Measurements from ENCODE around the gene FAM222A. TPM values are rescaled to one million over a fixed set of nuclear protein-coding genes. Genes with fewer than 3 reads are reported as not detected.
A peak's percentile ranks its signal among the peaks of the same experiment; 100 is the strongest.

Gene FAM222A
- total RNA-seq, 2 donors from 2014 or later, result 0.62 to 0.79 TPM

DNA sequence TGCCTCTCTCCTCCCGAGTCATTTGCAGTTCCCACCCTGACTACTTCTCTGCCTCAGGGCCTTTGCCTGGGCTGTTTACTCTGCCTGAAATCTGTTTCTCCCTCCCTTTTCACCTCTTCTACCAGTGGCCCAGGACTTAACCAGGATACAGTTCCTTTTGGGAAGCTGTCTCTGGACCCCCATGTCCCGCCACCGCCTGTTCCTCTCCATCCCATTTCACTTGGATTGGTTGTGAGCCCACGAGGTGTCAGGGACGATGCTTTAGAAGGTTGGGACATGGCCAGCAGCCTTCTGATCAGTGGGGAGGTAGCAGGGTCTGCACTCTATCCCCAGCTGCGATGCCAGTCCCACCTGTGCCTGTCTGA, 51.8 kb downstream of the FAM222A start:
- no peak for DNase-seq (ENCODE audit: low spot score)
- intact Hi-C loops (cut with DNase I), result no loop called here

DNA sequence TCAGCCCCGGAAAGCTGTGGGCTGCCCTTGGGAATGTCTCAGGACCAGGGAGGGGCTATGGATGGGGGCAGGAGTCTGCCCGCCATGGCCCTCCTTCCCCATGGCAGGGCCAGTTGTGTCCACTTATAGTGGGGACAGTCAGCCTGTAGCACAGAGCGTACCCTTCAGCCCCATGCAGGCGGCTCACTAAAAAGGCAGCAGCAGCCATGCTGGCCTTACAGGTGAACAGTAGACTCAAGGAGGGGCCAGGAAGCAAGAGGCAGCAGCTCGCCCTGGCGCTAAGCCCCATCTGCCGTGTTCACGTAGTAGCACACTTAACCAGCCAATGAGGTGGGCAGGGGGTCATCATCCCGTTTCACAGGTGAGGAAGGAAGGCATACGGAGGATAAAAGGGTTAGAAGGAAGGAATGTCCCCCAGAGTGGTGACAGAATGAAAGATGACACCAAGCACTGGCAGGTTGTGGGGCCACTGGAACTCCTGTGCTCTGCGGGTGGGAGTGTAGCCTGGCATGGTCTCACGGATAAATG, 52.7 kb downstream of the FAM222A start:
- DNase-seq (ENCODE audit: low spot score), result peak; percentile 69

DNA sequence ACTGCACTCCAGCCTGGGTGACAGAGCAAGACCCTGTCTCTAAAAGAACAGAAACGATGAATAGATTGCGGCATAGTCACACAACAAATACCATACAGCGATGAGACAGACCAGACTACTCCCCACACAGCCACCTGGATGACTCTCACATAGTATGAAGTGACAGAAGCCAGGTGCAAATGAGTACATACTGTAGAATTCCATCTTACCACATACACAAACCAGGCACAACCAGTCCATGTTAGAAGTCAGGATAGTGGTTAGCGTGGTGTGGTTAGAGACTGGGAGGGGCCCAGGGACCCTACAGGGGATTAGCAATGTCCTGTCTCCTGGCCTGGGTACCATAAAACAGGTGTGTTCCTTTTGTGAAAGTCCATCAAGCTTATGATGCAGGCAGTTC, 53.8 kb downstream of the FAM222A start:
- intact Hi-C loops (cut with DNase I), result no loop called here
- DNase-seq (ENCODE audit: low spot score), result peak; percentile 10

More for the DNA sequence above, 52.7 kb downstream of the FAM222A start:
- intact Hi-C loops (cut with DNase I), result no loop called here

DNA sequence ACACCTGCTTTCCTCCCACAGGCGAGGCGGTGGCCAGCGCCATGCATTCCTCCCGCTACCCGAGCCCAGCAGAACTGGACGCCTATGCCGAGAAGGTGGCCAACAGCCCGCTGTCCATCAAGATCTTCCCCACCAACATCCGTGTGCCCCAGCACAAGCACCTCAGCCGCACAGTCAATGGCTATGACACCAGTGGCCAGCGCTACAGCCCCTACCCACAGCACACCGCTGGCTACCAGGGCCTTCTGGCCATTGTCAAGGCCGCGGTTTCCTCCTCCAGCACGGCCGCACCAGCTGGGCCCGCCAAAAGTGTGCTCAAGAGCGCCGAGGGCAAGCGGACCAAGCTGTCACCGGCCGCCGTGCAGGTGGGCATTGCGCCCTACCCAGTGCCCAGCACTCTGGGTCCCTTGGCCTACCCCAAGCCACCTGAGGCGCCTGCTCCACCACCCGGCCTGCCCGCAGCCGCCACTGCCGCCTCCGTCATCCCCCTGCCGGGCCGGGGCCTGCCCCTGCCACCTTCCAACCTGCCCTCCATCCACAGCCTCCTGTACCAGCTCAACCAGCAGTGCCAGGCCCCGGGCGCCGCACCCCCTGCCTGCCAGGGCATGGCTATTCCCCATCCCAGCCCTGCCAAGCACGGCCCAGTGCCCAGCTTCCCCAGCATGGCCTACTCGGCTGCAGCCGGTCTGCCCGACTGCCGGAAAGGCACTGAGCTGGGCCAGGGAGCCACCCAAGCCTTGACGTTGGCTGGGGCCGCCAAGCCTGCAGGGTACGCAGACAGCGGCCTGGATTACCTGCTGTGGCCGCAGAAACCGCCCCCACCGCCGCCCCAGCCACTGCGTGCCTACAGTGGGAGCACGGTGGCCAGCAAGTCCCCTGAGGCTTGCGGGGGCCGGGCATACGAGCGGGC, 54.6 kb downstream of the FAM222A start:
- intact Hi-C loops (cut with DNase I), result loop anchor here in 1 of 2 donors (1.0 kb wide), 1 partner anchor 28 kb away; no protein-coding TSS in a partner anchor
- DNase-seq (ENCODE audit: low spot score), result peak; percentile 77

DNA sequence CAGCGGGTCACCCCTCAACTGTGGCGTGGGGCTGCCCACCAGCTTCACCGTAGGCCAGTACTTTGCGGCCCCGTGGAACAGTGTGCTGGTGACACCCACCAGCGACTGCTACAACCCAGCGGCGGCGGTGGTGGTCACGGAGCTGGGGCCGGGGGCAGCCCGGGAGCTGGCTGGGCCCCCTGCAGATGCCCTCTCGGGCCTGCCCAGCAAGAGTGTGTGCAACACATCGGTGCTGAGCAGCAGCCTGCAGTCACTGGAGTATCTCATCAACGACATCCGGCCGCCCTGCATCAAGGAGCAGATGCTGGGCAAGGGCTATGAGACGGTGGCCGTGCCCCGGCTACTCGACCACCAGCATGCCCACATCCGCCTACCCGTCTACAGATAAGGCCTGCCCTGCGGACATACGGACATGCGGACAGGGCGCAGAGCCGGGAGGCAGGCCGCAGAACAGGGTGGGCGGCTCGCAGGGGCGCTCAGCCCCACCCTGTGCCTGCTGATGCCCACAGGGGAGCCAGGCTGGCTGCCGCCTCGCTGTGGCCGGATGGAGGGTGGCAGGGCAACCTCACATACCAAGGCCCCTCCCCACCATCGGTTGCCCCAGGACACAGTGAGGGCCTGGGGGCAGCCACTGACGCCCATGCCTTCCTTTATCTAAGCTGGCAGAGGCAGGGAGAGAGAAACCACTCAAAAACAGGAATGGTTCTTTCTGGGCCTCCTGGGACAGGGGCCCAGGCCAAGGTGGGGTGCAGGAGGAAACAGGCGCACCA, 55.5 kb downstream of the FAM222A start:
- peak; percentile 46 for DNase-seq (ENCODE audit: low spot score)
- intact Hi-C loops (cut with DNase I), result loop anchor here in 1 of 2 donors (1.0 kb wide), 1 partner anchor 29 kb away; no protein-coding TSS in a partner anchor

DNA sequence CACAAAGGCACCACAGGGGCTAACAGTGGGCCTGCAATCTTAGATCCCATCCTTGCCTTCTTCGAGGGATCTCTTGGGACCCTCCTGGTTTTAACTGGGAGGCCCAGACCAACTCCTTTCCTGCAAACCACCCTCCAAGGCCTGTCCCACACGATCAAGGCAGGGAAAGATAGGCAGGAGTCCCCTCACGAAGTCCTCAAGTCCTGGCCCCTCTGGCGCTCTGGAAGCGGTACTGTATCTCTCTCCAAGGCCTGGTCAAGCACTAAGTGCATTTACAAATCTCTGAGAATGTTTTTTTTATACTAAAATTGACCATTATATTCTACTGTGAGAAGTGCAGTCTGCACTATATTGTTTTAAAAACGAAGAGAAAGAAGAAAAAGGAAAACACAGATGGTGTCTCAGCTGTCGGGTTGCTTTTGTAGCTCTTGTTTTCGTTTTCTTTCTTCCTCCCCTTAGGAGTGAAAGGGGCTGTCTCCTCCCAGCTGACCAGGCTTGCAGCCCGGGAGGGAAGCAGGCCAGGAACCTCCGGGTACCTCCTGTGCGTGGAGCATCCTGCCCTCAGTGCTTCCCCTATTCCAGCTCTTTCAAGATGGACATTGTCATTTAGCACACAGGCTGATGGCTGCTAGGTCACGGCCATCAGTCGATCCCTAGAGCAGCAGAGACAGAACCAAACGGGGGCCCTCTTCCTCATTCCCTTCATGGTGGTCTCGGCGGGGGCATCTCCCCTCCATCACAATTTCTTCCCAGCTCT, 56.7 kb downstream of the FAM222A start:
- peak; percentile 54 for DNase-seq (ENCODE audit: low spot score)
- intact Hi-C loops (cut with DNase I), result loop anchor here (5.0 to 10.0 kb wide), 3 partner anchors 173 to 335 kb away; no protein-coding TSS in a partner anchor

DNA sequence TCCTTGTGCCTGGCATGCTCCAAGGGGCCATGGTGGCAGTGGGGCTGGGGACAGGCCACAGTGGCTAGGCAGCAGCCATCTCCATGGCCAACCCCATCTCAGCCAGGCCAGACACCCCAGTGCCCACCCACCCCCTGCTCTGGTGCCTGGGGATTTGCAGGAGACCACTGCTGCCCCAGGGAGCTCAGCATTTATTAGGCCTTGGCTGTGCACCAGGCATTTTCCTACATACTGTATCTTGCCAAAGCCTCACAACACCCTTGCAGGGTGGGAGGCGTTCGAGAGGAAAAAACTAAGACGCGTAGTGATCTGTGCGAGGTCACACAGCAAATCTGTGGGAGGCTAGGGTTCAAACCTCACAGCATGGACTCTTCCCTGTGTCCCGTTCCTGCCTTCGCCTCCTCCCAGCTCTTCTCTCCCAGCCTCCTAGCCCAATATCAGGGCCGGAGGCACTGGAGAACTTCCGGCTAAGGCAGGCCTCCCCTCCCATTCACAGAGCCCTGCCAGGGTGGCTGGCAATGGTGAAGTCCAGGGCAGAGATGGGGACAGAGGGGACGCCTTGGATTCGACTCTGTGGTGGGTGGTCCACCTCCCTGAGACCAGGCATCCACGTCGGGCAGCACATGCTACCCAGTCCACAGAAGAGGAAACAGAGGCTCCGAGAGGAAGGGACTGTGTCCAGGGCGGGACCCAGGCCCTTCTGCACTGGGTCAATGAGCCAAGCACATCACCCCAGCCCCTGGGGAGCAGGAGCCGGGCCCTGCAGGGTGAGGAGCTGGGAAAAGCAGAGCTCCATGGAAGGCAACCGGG, 57.4 kb downstream of the FAM222A start:
- intact Hi-C loops (cut with DNase I), result loop anchor here (5.0 to 10.0 kb wide), 3 partner anchors 174 to 336 kb away; no protein-coding TSS in a partner anchor
- peak; percentile 65 for DNase-seq (ENCODE audit: low spot score)

DNA sequence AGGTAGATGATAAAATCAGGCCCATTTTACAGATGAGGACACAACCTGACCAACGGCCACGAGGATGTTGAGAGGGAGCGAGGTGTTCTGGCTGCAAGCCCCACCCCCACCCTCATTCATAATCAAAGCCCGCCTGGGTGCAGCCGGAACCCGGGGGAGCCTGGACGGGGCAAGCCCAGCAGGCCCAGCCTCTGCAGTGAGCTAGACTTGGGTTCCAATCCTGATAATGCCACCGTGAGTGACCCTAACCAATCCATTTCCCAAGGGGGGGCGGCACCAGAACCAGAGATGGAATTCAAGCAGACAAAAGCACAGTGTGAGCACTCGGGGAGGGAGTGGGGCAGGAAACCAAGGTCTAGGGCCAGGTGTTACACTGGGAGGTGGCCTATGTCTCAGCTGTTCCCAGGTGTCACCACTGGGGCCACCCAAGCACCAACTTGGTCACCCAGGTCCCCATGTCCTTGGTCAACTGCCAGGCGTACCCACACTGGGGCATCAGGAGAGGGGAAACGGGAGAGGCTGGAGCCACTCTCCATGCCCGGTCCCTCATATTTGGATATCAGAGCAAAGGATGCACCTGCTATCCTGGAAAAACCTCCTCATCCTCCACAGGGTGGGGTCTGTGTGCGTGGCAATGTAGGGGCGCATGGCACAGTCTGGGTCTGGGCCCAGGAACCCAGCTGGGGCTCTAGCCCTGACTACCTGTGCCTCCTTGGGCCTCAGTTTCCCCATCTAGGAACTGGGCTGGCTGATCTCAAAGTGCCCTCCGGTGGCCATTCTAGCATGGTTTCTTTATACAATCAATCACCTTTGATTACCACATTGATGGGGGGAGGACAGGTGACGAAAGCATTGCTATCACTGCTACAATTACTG, 58.4 kb downstream of the FAM222A start:
- DNase-seq (ENCODE audit: low spot score), result peak; percentile 45
- intact Hi-C loops (cut with DNase I), result loop anchor here (5.0 to 10.0 kb wide), 3 partner anchors 175 to 337 kb away; no protein-coding TSS in a partner anchor

DNA sequence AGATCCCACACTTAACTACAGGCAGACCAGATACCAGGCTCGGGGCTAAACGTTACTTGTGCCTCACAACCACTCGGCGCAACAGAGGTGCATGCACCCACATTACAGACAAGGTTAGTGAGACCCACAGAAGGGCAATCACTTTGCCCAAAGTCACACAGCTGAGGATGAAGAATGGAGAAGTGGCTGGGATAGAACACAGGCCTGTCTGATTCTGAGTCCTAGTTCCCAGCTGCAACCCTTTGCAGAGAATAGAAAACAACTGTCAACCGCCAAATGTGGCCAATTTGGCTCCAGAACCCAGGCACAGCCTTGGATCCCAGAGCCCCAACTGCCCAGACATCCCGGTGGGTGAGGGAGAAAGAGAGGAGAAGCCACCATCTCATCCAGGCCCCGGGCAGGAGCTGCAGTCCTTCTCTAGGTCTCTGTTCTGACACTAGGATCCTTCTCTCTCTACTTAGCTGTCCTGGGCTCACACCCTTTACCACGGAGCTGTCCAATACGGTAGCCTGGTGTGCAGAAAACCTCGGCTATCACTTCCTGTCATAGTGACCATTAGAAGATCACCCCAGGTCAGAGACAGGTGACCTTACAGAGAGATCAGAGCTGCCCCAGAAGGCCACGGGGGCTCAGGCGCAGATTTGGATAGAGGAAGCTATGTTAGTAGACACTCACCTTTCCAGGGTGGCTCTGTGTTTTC, 59.1 kb downstream of the FAM222A start:
- DNase-seq (ENCODE audit: low spot score), result peak; percentile 45
- intact Hi-C loops (cut with DNase I), result loop anchor here (5.0 to 10.0 kb wide), 3 partner anchors 175 to 338 kb away; no protein-coding TSS in a partner anchor

DNA sequence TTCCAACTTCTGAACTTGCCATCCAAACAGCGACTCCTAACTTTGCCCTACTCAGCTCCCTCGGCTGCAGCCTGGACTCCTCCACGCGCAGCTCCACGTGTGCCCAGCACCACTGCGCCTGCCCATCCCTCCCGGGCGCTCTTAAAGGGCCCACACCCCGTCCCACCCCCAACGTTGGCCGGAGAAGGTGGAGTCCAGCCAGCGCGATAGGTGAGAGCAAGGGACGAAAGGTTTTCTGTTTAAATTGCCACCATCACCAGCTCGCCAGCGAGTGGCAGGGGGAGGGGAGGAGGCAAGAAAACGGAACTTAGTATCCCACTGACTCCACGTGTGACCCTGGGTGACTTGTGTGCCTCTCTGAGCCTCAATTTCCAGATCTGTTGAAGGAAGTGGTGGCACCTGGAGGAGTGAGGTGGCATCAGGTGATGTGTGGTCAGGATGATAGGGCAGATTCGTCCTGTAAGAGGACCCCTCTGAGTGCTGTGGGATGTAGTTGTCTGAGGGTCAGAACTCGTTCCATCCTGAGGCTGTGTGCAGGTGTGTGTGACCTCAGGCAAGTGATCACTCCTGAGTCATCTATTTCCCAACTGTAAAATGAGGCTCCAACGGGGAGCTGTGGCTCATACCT, 59.9 kb downstream of the FAM222A start:
- peak; percentile 77 for DNase-seq (ENCODE audit: low spot score)
- intact Hi-C loops (cut with DNase I), result loop anchor here (5.0 to 10.0 kb wide), 3 partner anchors 176 to 339 kb away; no protein-coding TSS in a partner anchor

DNA sequence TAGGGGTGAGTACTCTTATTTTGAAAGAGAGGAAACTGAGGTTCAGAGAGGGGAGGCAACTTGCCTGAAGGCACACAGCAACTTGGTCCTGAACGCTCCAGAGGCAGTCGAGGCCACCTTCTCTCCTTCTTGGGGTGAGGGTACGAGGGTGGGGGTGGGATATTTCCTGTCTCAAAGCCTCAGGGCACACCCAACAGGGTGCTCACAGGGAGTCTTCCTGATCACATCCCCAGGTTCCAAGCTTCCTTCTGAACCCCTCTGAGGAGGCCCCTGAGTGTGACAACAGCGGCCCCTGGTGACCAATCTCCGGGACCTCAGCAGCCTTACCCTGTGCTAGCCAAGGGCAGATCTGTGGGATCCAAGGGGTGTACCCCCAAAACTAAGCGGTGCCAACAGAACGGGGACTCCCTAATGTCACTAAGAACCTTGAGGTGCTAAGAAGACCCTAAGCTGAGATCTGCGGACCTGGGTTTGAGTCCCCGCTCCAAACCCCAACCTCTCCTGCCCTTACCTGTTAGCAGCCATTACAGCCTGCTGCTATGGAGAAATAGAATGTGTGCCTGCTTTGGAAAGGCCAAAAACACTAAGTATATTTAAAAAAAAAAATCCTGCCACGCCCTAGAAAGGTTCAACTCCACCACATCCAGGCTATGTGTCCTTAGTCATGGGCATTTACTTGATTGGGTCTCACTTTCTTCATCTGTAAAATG, 61.7 kb downstream of the FAM222A start:
- DNase-seq (ENCODE audit: low spot score), result peak; percentile 91

DNA sequence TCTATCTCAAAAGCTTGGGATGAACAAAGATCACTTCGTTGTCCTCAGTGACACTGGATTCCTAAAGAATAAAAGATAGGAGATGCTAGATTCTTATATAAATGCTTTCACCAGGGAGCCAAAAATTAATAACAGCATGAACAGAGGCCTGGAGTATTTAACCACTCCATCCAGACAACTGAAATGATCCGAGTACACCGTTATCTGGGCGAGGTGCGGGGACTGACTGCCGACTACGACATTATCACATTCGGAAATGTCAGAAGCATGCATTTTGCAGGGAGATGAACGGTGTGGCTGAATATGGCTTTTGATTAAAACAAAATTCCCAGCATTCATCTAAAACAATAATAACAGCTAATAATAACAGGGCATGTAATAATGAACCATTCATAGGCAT, 63.0 kb downstream of the FAM222A start:
- intact Hi-C loops (cut with DNase I), result loop anchor here in 1 of 2 donors (5.0 to 10.0 kb wide), 2 partner anchors 179 to 342 kb away; no protein-coding TSS in a partner anchor

More for the DNA sequence above, 61.7 kb downstream of the FAM222A start:
- intact Hi-C loops (cut with DNase I), result loop anchor here in 1 of 2 donors (5.0 to 10.0 kb wide), 2 partner anchors 178 to 341 kb away; no protein-coding TSS in a partner anchor

DNA sequence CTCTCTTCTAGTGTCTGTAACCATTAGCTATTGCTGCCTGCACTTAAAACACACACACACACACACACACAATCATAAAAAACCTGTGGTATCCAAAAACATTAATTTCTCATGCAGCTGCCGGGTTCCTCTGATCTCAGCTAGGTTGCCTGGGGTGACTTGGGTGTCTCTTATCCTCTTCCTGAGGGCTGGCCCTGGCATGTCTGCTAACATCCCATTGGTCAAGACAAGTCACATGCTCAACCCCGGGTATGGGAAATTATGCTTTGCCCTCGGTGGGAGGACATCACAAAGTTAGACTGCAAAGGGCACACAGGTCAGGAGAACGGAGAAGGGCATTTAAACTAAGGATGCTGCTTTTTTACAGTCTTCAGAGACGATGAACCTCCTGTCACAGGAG, 63.9 kb downstream of the FAM222A start:
- DNase-seq (ENCODE audit: low spot score), result no peak
- intact Hi-C loops (cut with DNase I), result loop anchor here in 1 of 2 donors (5.0 to 10.0 kb wide), 2 partner anchors 180 to 343 kb away; no protein-coding TSS in a partner anchor

More for the DNA sequence above, 63.0 kb downstream of the FAM222A start:
- DNase-seq (ENCODE audit: low spot score), result no peak

DNA sequence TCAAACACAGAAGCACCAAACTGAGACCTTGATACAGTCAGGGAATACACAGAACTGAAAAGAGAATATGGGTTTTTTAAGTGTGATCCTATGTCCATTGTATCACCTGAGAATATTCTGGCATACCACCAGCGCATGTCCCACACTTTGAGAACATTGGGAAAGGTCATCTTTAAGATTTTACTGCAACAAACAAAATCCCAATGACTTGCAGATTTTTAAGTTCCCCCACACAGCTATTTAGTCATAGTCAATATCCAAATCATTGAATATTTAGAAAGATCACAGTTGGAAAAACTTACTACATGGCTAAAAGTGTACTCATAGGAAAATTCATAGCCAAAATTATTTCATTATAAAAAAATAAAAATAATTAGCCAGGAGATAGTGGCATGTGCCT, 65.1 kb downstream of the FAM222A start:
- DNase-seq (ENCODE audit: low spot score), result no peak
- intact Hi-C loops (cut with DNase I), result loop anchor here in 1 of 2 donors (5.0 to 10.0 kb wide), 2 partner anchors 181 to 344 kb away; no protein-coding TSS in a partner anchor

DNA sequence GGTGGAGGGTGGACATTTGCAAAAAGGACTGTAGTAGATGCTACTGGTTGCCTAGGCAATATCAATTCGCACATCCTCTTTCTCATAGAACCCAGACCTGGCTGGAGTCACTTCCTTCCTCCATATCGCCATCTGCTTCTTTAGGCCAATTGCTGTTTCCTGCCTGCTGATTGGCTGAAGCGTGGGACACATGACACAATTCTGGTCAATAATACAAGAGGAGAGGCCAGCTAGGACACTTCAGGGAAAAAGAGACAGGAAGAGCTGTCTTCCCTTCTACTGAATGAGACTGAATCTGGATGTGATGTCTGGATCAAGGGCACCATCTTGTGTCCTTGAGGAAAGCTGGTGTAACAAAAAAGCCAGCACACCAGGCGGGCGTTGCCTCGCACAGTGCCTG, 65.8 kb downstream of the FAM222A start:
- no peak for DNase-seq (ENCODE audit: low spot score)
- intact Hi-C loops (cut with DNase I), result loop anchor here in 1 of 2 donors (5.0 to 10.0 kb wide), 2 partner anchors 182 to 345 kb away; no protein-coding TSS in a partner anchor

Data from posterior vena cava (tissue), 2 donors.